ENCODE data around the gene CHRNE.

GRCh38 chr17:4902540-4902939 is 358 bp downstream of the CHRNE start:
- TF ChIP-seq CTCF (IDR thresholded peaks at IDR 0.05) (no peak), EZH2 (IDR thresholded peaks at IDR 0.05; ENCODE audit: borderline replicate concordance, insufficient read depth, low read depth, low read length, poor library complexity, severe bottlenecking) (no peak)

Measured in B cell (primary cell).